Gastroesophageal sphincter (tissue), 4 donors: ENCODE results near the gene AP3S1. TPM values are rescaled to one million over a fixed set of nuclear protein-coding genes. Genes with fewer than 3 reads are reported as not detected.

Experiments used
- ATAC-seq: fragments of 150-250 bp; one replicate; pipeline ENCODE4 v1.9.1; 2016; ENCODE audit warnings: mild to moderate bottlenecking, moderate library complexity
- H3K27ac ChIP-seq, 4 donors: fragments of 200-600 bp; sonication (generic) in 3 of 4; 1 replicate in 3 of 4; 2 replicates in 1 of 4; pipeline ENCODE4 v1.5.1; 2016 to 2019
- H3K27me3 ChIP-seq: fragments of 200-600 bp; sonication (generic); one replicate; pipeline ENCODE4 v1.5.1; 2019
- H3K36me3 ChIP-seq, 2 donors: fragments of 200-600 bp; sonication (generic); one replicate each; pipeline ENCODE4 v1.5.1; 2019; ENCODE audit warnings: control low read depth in 1 of 2
- H3K4me1 ChIP-seq, 3 donors: fragments of 200-600 bp; sonication (generic); 1 replicate in 2 of 3; 2 replicates in 1 of 3; pipeline ENCODE4 v1.5.1; 2016 to 2019; ENCODE audit warnings: control low read depth in 2 of 3
- H3K4me3 ChIP-seq, 2 donors: fragments of 200-600 bp; sonication (generic); one replicate each; pipeline ENCODE4 v1.5.1; 2019; ENCODE audit warnings: mild to moderate bottlenecking in 1 of 2, moderate library complexity in 1 of 2
- H3K9me3 ChIP-seq, 3 donors: fragments of 200-600 bp; sonication (generic); one replicate each; pipeline ENCODE4 v1.5.1; 2017 to 2019; ENCODE audit warnings: control low read depth in 2 of 3
- EP300 ChIP-seq: sonication (generic); formaldehyde crosslinking; IDR thresholded peaks from one replicate; pipeline ENCODE4 v1.6.1; 2017; ENCODE audit warnings: antibody characterized with exemption, mild to moderate bottlenecking
- POLR2A ChIP-seq, 2 donors: fragments of 450-650 bp; IDR thresholded peaks; one replicate each; pipeline ENCODE4 v1.6.1; 2017; ENCODE audit warnings: antibody characterized with exemption in 2 of 2, mild to moderate bottlenecking in 2 of 2, moderate library complexity in 1 of 2
- POLR2AphosphoS5 ChIP-seq: sonication (generic); formaldehyde crosslinking; IDR thresholded peaks from one replicate; pipeline ENCODE4 v1.6.1; 2017; ENCODE audit warnings: antibody characterized with exemption
- WGBS, 2 donors: methylation state at CpG; one replicate each; pipeline ENCODE4 v1.1.5; 2018; ENCODE audit warnings: low coverage in 1 of 2; 5-methylcytosine and 5-hydroxymethylcytosine counted together
- total RNA-seq, 4 donors: library from RNA; depleted of rRNA; stranded (reverse); fragments of >200 nt; gene quantifications; one replicate each; pipeline ENCODE4 v1.1.0, GENCODE V29; 2016
- TF ChIP-seq, protein P1 (sequence below), 4 experiments: fragments of 200-600 bp in 2 of 4; fragments of 450-650 bp in 2 of 4; sonication (generic) in 1 of 4; IDR thresholded peaks; one replicate each; pipeline ENCODE4 v1.5.1; 2017 to 2019; ENCODE audit warnings: antibody characterized with exemption in 4 of 4, mild to moderate bottlenecking in 2 of 4, moderate library complexity in 2 of 4

AP3S1 gene
- total RNA-seq, 4 donors from 2014 or later = 62.1 to 200 (median 99.5) TPM

DNA sequence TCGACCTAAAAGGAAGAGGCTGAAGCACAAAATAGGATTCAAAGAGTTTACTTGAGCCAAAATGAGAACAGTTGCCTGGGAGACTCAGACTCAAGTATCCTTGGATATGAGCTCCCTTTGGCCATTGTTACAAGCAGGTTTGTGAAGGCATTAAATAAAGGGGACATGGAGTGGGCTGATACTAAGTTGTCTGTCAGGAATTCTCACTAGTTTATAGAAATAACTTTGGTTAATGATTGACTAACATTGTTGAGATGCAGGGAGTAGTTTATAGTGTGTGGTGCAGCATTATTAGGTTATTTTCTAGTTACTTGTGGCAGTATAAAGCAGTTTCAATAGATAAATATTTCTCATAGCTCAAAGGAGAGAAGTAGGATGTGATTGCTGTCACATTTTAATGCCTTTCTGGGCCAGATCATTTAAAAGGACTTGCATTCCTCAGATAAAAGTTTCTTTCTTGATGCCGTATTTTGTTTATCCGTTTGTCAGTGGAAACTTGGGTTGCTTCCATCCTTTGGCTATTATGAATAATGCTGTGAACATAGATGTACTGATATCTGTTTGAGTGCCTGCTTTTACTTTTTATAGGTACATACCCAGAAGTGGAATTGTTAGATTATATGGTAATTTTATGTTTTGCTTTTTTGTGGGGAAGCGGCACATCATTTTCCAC, 9.1 kb downstream of the AP3S1 start:
- ATAC-seq = no peak
- no peaks in the 10 kb centered on the region for H3K36me3 ChIP-seq
- H3K4me1 ChIP-seq = peaks cover 3 to 78% (median 4%) of the 10 kb centered on the region in 3 donors
- H3K9me3 ChIP-seq = no peaks in the 10 kb centered on the region
- 19 to 25% methylated on average over 3 to 4 of the region's 4 CpGs for WGBS, 2 donors
- H3K27me3 ChIP-seq = no peaks in the 10 kb centered on the region
- peak overlapping the region; percentile 14 to 64 (median 36) for H3K27ac ChIP-seq
- H3K4me3 ChIP-seq = no peak overlapping the region
- TF ChIP-seq POLR2AphosphoS5 (no peak), POLR2A (IDR thresholded peaks at IDR 0.05) (no peak), EP300 (no peak)
- TF ChIP-seq, protein P1, sequence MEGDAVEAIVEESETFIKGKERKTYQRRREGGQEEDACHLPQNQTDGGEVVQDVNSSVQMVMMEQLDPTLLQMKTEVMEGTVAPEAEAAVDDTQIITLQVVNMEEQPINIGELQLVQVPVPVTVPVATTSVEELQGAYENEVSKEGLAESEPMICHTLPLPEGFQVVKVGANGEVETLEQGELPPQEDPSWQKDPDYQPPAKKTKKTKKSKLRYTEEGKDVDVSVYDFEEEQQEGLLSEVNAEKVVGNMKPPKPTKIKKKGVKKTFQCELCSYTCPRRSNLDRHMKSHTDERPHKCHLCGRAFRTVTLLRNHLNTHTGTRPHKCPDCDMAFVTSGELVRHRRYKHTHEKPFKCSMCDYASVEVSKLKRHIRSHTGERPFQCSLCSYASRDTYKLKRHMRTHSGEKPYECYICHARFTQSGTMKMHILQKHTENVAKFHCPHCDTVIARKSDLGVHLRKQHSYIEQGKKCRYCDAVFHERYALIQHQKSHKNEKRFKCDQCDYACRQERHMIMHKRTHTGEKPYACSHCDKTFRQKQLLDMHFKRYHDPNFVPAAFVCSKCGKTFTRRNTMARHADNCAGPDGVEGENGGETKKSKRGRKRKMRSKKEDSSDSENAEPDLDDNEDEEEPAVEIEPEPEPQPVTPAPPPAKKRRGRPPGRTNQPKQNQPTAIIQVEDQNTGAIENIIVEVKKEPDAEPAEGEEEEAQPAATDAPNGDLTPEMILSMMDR (IDR thresholded peaks at IDR 0.05) = no peak

DNA sequence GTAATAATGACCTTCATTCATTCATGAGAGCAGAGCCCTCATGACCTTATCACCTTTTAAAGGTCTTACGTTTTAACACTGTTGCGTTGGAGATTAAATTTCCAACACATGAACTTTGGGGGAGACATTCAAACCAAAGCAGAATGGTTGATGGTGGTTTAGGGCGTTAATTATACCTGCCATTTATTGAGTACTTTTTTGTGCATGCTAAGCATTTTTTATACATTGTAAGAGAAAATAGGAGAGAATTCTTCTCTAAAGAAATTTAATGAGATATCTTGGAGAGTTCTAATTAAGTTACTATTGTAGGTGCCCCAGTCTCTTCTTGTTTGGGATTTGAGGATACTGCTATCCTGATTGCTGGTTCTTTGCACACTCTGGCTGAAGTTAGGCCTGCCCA, 12.4 kb downstream of the AP3S1 start:
- H3K9me3 ChIP-seq = no peaks in the 10 kb centered on the region
- H3K27me3 ChIP-seq = no peaks in the 10 kb centered on the region
- ATAC-seq = no peak
- H3K27ac ChIP-seq = no peak overlapping the region
- 93 to 100% methylated on average over 3 of the region's 3 CpGs for WGBS, 2 donors
- TF ChIP-seq POLR2AphosphoS5 (no peak), EP300 (no peak), POLR2A (IDR thresholded peaks at IDR 0.05) (no peak)
- TF ChIP-seq, protein P1 (IDR thresholded peaks at IDR 0.05) = no peak
- H3K4me1 ChIP-seq = peaks cover 6 to 75% (median 16%) of the 10 kb centered on the region in 3 donors
- H3K4me3 ChIP-seq = no peak overlapping the region
- H3K36me3 ChIP-seq = no peaks in the 10 kb centered on the region

DNA sequence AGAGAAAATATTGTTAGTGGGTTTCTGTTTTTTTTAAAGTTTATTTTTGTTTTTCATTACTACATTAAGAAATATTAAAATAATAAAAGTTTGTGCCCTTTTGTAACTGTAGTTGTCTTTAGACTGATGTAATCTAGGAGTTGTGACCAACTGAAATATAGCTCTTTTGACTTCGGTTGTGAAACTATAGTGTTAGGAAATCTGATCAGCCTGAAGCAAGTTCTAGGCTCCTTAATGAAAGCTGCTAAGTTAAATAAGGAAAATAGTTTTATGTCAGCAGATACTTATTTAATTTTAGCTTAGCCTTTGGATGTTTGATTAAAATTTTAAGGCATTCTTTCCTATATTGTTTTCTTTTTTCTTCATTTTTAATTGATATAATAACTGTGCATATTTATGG, 14.2 kb downstream of the AP3S1 start:
- Histone ChIP-seq H3K9me3 (no peaks in the 10 kb centered on the region), H3K36me3 (no peaks in the 10 kb centered on the region), H3K4me1 (peaks cover 4 to 75% (median 13%) of the 10 kb centered on the region in 3 donors), H3K27ac (no peak overlapping the region), H3K27me3 (no peaks in the 10 kb centered on the region), H3K4me3 (no peak overlapping the region)
- TF ChIP-seq POLR2AphosphoS5 (no peak), POLR2A (IDR thresholded peaks at IDR 0.05) (no peak), EP300 (no peak)
- TF ChIP-seq, protein P1 (IDR thresholded peaks at IDR 0.05) = no peak
- 59 to 70% methylated on average over 1 of the region's 1 CpG for whole genome bisulfite sequencing, 2 donors
- no peak for ATAC-seq

DNA sequence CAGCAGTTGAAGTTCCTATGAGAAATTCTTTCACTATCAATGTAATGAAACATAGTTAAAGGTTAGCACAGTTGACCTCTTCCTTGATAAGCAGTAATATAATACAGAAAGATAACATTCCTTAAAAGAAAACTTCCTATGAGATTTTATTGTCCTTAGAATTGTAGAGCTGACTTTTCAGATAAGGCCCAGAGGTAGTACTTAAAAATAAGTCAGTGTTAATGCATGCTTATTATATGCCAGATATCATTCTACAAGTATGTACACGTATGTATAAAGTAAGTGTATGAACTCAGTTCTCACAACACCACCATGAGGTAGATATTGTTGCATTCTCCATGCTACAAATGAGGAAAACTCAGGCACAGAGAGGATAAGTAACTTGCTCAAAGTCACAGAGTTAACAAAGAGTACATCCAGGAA, 15.3 kb downstream of the AP3S1 start:
- Histone ChIP-seq H3K36me3 (no peaks in the 10 kb centered on the region), H3K27me3 (no peaks in the 10 kb centered on the region), H3K4me3 (no peak overlapping the region), H3K9me3 (no peaks in the 10 kb centered on the region), H3K27ac (no peak overlapping the region), H3K4me1 (peaks cover 4 to 64% (median 13%) of the 10 kb centered on the region in 3 donors)
- no peak for ATAC-seq
- TF ChIP-seq, protein P1 (IDR thresholded peaks at IDR 0.05) = no peak
- TF ChIP-seq POLR2AphosphoS5 (no peak), POLR2A (IDR thresholded peaks at IDR 0.05) (no peak), EP300 (no peak)
- WGBS, 2 donors = 61 to 69% methylated on average over 1 of the region's 1 CpG

DNA sequence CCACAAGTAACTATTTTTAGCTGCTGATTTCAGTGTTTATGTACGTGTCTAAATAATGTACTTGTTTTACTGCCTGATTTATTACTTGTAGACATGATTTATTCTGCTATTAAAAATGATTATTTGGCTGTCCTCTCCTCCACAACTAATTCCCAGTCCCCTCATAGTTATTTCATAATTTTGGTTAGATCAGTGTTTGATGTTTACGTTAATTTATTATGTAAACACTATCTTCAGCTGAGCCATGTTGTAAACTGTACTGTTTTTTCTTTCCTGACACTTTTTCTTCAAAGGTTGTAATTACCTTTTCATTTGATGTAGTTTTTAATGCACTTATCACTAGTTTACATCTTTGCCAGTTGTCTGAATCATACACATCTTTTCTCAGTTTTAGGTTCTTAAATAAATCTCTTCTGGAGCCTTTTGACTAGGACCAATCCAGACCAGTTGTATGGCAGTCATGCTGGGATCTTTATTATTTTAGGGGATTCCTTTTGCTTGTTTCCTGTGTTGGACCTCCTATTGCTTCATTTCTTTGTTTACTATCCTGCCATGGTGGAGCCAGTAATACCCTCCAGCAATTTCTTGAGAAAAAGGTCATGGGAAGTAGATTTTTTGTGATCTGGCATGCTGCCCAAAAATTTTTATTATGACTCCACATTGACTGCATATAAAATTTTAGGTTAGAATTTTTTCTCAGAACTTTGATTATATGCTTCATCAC, 16.1 kb downstream of the AP3S1 start:
- Histone ChIP-seq H3K9me3 (no peaks in the 10 kb centered on the region), H3K4me3 (no peak overlapping the region), H3K36me3 (no peaks in the 10 kb centered on the region), H3K4me1 (peaks cover 4 to 64% (median 13%) of the 10 kb centered on the region in 3 donors), H3K27ac (no peak overlapping the region), H3K27me3 (no peaks in the 10 kb centered on the region)
- ATAC-seq = no peak
- no peak for TF ChIP-seq POLR2AphosphoS5
- 18 to 33% methylated on average over 2 of the region's 2 CpGs for WGBS, 2 donors
